ENCODE results near the gene GRIN1.

The GRIN1 gene

DNA sequence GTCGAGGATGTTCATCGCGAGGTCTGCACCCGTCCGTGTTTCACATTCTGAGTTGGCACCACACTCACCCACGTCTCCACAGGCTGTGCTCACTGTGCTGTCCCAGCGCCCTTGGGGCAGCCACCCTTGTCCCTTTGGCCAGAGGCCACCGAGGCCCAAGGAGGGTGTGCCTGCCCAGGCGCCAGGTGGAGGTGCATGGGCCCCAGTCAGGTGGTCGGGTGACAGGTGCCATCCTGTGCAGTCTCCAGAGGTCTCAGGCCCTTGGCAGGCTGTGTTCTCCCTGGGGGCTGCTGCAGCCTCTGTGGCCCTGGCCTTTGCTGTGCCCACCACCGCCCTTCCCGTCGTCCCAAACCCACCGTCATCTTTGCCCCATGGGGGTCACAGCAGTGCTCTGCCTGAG is 39.7 kb upstream of the GRIN1 start:
- DNase-seq (ENCODE audit: low spot score) = no peak
- no peak overlapping the region for H3K27ac ChIP-seq
- TF ChIP-seq CTCF (conservative IDR thresholded peaks at IDR 0.05; ENCODE audit: low read depth) = no peak
- ChIA-PET POLR2A (ENCODE audit: low non-redundant PET) (no interaction called here), CTCF (no interaction called here)

GRCh38 chr9:137103206-137103999 is 35.6 kb upstream of the GRIN1 start:
- ChIA-PET POLR2A (ENCODE audit: low non-redundant PET) (no interaction called here), CTCF (interaction anchor here (0.6 kb wide), 2 partner anchors 133 to 357 kb away, joined by 4 read pairs; no protein-coding TSS in a partner anchor)
- no peak overlapping the region for H3K27ac ChIP-seq
- no peak for TF ChIP-seq CTCF (conservative IDR thresholded peaks at IDR 0.05; ENCODE audit: low read depth)
- DNase-seq (ENCODE audit: low spot score) = no peak

DNA sequence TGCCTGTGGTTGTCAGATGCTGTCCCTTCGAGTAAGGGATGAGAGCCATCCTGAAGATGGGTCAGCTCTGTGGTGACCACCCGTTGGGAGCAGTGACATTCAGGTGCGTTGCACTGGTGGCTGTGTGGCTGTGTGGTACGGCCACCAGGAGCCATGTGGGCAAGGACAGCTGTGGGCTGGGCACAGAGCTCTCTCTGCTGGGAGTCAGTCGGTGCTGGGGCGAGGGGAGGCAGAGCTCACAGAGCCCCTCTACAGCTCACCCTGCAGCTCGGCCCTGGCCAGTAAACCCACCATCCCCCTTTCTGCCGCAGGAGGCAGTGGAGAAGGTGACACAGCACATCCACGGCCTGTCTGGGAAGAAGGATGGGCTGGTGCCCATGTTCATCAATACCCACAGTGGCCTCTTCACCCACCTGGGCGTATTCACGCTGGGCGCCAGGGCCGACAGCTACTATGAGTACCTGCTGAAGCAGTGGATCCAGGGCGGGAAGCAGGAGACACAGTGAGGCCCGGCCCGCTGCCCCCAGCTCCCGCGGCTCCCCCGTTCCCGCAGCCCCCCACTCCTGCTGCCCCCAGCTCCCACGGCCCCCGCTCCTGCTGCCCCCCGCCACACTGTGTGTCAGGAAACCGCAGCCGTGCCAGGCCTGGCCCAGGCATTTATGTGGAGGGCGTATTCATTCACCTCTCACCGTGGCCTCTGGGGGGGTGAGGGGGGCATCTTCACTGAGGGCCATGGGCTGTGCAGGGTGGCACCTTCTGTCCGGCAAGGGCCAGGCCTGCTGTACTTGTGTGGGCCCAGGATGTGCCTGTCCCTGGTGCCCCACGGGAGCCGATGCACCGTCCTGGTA is 32.9 kb upstream of the GRIN1 start:
- no peak for TF ChIP-seq CTCF (conservative IDR thresholded peaks at IDR 0.05; ENCODE audit: low read depth)
- no peak for DNase-seq (ENCODE audit: low spot score)
- ChIA-PET POLR2A (ENCODE audit: low non-redundant PET) (no interaction called here), CTCF (interaction anchor here (0.5 to 1.3 kb wide), 3 partner anchors 42 to 131 kb away, joined by 3 read pairs; no protein-coding TSS in a partner anchor)
- peak overlapping the region; percentile 8 for H3K27ac ChIP-seq

DNA sequence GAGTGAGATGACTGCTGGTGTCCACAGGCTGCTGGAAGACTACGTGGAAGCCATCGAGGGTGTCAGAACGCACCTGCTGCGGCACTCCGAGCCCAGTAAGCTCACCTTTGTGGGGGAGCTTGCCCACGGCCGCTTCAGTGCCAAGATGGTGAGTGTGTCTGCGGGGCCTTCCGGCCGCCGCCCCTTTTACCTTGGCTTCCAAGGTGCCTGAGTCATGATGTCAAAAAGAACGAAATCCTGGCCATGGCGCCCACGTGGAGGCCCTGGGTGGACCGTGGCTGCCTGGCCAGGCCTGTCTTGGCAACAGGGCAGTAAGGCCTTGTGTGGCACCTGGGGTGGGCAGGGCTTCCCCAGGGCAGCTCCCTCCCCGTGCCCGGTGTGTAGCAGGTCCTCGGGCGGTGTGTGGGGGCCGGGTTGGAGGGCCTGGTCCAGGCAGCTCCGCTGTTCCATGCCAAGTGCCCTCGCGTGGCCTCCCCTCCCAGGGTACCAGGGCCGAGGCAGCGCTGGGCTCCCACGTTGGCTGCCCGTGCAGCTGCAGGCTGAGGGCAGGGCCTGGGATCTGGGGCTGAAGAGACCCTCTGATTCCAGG is 32.2 kb upstream of the GRIN1 start:
- H3K27ac ChIP-seq = peak overlapping the region; percentile 8; the same call in 1 of the 2 replicates
- no peak for DNase-seq (ENCODE audit: low spot score)
- no peak for TF ChIP-seq CTCF (conservative IDR thresholded peaks at IDR 0.05; ENCODE audit: low read depth)
- POLR2A ChIA-PET (ENCODE audit: low non-redundant PET) = no interaction called here
- CTCF ChIA-PET = interaction anchor here (0.5 to 1.3 kb wide), 3 partner anchors 43 to 197 kb away, joined by 3 read pairs; no protein-coding TSS in a partner anchor

- ChIA-PET POLR2A (ENCODE audit: low non-redundant PET) (interaction anchor here (1.2 kb wide), 1 partner anchor 22 kb away, joined by 3 read pairs; no protein-coding TSS in a partner anchor), CTCF (interaction anchor here (0.6 to 1.3 kb wide), 6 partner anchors 38 to 196 kb away, joined by 3 to 6 read pairs (median 4); partner anchors contain the start of gene NPDC1)
- DNase-seq (ENCODE audit: low spot score) = no peak
- H3K27ac ChIP-seq = peak overlapping the region; percentile 8; the same call in 1 of the 2 replicates
- TF ChIP-seq CTCF (conservative IDR thresholded peaks at IDR 0.05; ENCODE audit: low read depth) = no peak
These were observed 31.5 kb upstream of the GRIN1 start for GRCh38 chr9:137107312-137107921.

Data from RWPE1 (cell line).